Breast epithelium (tissue), 3 donors: ENCODE measurements around the gene LENG1.

Experiments used
- POLR2A ChIP-seq: fragments of 450-650 bp; IDR thresholded peaks from one replicate; pipeline ENCODE4 v1.6.1; 2016; ENCODE audit warnings: antibody characterized with exemption, mild to moderate bottlenecking, moderate library complexity
- POLR2AphosphoS5 ChIP-seq, 3 donors: sonication (generic); formaldehyde crosslinking; IDR thresholded peaks; one replicate each; pipeline ENCODE4 v1.6.1; 2017; ENCODE audit warnings: antibody characterized with exemption in 3 of 3
- TF ChIP-seq, protein P1 (sequence below), 3 donors: fragments of 450-650 bp; IDR thresholded peaks; one replicate each; pipeline ENCODE4 v1.5.1; 2016 to 2017; ENCODE audit warnings: antibody characterized with exemption in 3 of 3, mild to moderate bottlenecking in 3 of 3, moderate library complexity in 3 of 3

DNA sequence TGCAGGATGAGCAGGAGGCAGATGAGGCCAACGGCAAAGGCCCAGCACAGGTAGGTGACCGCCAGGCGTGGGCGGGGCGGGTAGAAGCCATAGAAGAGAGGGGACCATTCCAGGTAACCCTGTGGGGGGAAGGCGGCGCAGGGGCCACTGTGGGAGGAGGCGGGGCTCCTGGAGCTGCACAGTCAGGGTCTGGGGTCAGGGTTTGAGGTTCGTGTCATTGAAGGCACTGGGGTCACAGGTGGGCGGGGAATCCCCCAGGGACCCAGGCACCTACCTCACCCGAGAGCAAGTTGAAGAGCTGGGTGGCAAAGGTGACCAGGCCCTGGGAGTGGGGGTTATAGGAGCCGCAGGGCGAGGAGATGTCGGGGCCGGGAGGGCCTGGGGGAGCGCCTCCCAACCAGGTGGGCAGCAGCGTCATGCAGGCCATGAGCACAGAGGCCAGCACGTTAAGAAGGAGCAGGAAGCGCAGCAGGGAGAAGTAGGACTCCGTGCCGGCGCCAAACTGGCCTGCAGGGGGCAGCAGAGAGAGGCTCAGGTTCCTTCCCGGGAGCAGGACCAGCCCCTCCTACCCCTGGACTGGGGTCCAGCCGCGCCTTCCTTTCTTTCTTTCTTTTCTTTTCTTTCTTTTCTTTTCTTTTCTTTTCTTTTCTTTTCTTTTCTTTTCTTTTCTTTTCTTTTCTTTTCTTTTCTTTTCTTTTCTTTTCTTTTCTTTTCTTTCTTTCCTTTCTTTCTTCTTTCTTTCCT lies 8.8 kb upstream of the LENG1 start:
- TF ChIP-seq, protein P1, sequence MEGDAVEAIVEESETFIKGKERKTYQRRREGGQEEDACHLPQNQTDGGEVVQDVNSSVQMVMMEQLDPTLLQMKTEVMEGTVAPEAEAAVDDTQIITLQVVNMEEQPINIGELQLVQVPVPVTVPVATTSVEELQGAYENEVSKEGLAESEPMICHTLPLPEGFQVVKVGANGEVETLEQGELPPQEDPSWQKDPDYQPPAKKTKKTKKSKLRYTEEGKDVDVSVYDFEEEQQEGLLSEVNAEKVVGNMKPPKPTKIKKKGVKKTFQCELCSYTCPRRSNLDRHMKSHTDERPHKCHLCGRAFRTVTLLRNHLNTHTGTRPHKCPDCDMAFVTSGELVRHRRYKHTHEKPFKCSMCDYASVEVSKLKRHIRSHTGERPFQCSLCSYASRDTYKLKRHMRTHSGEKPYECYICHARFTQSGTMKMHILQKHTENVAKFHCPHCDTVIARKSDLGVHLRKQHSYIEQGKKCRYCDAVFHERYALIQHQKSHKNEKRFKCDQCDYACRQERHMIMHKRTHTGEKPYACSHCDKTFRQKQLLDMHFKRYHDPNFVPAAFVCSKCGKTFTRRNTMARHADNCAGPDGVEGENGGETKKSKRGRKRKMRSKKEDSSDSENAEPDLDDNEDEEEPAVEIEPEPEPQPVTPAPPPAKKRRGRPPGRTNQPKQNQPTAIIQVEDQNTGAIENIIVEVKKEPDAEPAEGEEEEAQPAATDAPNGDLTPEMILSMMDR (IDR thresholded peaks at IDR 0.05), result peak; percentile 57 to 71 (median 66)
- TF ChIP-seq POLR2A (no peak), POLR2AphosphoS5 (IDR thresholded peaks at IDR 0.05) (no peak)
